Measurements from ENCODE around the gene ADAMTSL1. TPM values are rescaled to one million over a fixed set of nuclear protein-coding genes. Genes with fewer than 3 reads are reported as not detected.

Gene ADAMTSL1
- total RNA-seq, 1 donor from 2014 or later, result not detected

DNA sequence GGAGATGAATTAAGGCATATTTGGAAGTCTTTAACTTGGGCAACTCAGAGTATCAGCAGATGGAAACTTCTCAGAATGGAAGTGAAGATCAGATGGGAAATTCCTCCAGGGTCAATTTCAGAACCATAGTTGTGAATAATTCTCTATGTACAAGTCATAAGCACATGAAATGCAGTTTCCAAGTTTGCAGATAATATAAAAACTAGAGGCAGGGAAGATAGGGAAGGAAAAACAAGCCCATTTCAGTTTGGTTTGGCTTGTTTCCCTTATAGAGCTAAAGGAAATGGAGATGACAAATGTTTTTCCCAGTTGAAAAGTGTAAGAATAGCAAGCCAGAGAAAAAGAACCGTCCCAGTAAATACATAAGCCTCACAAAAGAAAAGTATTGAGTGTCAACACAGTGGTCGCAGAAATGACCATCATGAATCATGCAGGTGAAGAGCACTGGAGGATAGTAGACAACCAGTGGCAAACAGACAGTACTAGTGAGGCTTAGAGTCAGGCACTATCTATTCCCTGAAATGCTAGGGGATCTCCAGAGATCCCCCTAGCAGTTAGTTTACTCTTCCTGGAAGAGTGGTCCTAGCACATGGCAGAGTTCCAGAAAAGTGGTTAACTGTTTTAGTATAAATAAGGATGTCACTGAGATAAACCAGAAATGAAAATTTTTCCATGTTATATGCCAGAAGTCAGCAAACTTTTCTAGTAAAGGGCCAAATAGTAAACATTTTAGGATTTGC is 313.1 kb downstream of the ADAMTSL1 start:
- no peaks in the 10 kb centered on the region for H3K27me3 Mint-ChIP-seq (ENCODE audit: insufficient read depth)
- H3K4me1 Mint-ChIP-seq (ENCODE audit: low read depth), result no peaks in the 10 kb centered on the region
- DNase-seq (ENCODE audit: low spot score), result no peak
- intact Hi-C loops (cut with micrococcal nuclease), result no loop called here
- no peaks in the 10 kb centered on the region for H3K9me3 Mint-ChIP-seq
- no peak overlapping the region for H3K4me3 Mint-ChIP-seq
- no peaks in the 10 kb centered on the region for H3K36me3 Mint-ChIP-seq (ENCODE audit: low read depth)
- H3K27ac Mint-ChIP-seq, result no peak overlapping the region

- H3K9me3 Mint-ChIP-seq, result no peaks in the 10 kb centered on the region
- no peak overlapping the region for H3K4me3 Mint-ChIP-seq
- H3K27me3 Mint-ChIP-seq (ENCODE audit: insufficient read depth), result peaks cover 2% of the 10 kb centered on the region
- no peaks in the 10 kb centered on the region for H3K36me3 Mint-ChIP-seq (ENCODE audit: low read depth)
- no peak overlapping the region for H3K27ac Mint-ChIP-seq
- no peak for DNase-seq (ENCODE audit: low spot score)
- no peaks in the 10 kb centered on the region for H3K4me1 Mint-ChIP-seq (ENCODE audit: low read depth)
- intact Hi-C loops (cut with micrococcal nuclease), result no loop called here
Observed at GRCh38 chr9:18788256-18788655, 314.3 kb downstream of the ADAMTSL1 start.

- H3K4me3 Mint-ChIP-seq, result no peak overlapping the region
- intact Hi-C loops (cut with micrococcal nuclease), result no loop called here
- no peaks in the 10 kb centered on the region for H3K4me1 Mint-ChIP-seq (ENCODE audit: low read depth)
- DNase-seq (ENCODE audit: low spot score), result no peak
- peaks cover 2% of the 10 kb centered on the region for H3K27me3 Mint-ChIP-seq (ENCODE audit: insufficient read depth)
- H3K27ac Mint-ChIP-seq, result no peak overlapping the region
- no peaks in the 10 kb centered on the region for H3K9me3 Mint-ChIP-seq
- no peaks in the 10 kb centered on the region for H3K36me3 Mint-ChIP-seq (ENCODE audit: low read depth)
Observed at GRCh38 chr9:18791074-18791473, 317.1 kb downstream of the ADAMTSL1 start.

DNA sequence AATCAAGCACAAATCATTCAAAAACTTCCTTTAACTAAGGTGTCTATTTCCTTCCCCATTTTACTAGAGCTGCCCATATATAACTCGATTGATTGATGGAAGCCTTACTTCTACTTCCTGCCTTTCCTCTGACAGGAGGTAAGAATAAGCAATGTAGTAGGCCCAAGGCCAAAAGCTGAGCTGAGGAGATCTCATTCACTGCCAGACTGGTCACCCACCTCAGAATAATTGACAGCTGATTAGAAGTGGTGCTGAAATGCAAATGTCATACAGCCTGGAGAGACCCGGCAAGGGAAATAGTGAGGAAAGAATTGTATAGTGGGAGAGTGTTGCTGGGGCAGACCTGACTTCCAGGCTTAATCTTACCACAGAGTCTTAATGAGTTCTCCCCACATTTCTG is 319.2 kb downstream of the ADAMTSL1 start:
- Mint-ChIP-seq H3K9me3 (no peaks in the 10 kb centered on the region), H3K4me3 (no peak overlapping the region), H3K27me3 (ENCODE audit: insufficient read depth) (peaks cover 4% of the 10 kb centered on the region), H3K27ac (no peak overlapping the region), H3K36me3 (ENCODE audit: low read depth) (no peaks in the 10 kb centered on the region), H3K4me1 (ENCODE audit: low read depth) (no peaks in the 10 kb centered on the region)
- intact Hi-C loops (cut with micrococcal nuclease), result no loop called here
- no peak for DNase-seq (ENCODE audit: low spot score)

DNA sequence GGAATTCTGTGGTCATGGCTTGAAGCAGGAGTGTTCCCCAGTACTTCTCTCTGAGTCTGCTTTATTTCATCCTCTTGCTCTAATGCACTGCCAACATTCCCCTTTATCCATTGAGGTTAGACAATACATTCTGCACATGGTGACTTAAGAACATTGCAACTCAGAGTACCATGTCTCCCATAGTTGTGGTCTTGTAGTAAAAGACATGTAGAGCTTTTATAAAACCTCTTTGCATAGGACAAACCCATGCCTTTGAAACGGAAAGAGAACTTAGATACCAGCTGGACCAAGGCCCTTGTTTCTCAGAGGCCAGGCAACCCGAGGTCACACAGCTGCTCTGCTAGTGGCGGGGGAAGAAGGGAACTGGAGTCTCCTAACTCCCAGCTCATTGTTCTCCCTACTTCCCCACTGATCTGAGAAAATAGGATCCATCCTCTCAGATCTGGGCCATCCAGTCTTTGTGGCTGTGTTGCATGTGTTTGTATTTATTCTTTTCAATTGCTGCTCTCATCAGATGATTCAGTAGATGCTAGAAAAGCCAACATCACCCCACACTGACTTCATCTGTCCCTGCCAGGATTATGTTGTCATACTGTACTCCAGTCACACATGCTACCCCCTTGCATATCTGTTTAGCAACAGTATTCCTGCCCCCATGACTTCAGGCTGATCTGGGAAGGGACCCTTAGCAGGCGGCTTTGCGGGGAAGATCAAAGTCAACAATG is 322.2 kb downstream of the ADAMTSL1 start:
- no peaks in the 10 kb centered on the region for H3K4me1 Mint-ChIP-seq (ENCODE audit: low read depth)
- no peaks in the 10 kb centered on the region for H3K36me3 Mint-ChIP-seq (ENCODE audit: low read depth)
- no peak overlapping the region for H3K27ac Mint-ChIP-seq
- H3K4me3 Mint-ChIP-seq, result no peak overlapping the region
- DNase-seq (ENCODE audit: low spot score), result no peak
- intact Hi-C loops (cut with micrococcal nuclease), result no loop called here
- H3K9me3 Mint-ChIP-seq, result no peaks in the 10 kb centered on the region
- peaks cover 5% of the 10 kb centered on the region for H3K27me3 Mint-ChIP-seq (ENCODE audit: insufficient read depth)

GRCh38 chr9:18796696-18797270 is 322.8 kb downstream of the ADAMTSL1 start:
- H3K4me1 Mint-ChIP-seq (ENCODE audit: low read depth), result no peaks in the 10 kb centered on the region
- no peak overlapping the region for H3K27ac Mint-ChIP-seq
- no peaks in the 10 kb centered on the region for H3K36me3 Mint-ChIP-seq (ENCODE audit: low read depth)
- H3K9me3 Mint-ChIP-seq, result no peaks in the 10 kb centered on the region
- H3K27me3 Mint-ChIP-seq (ENCODE audit: insufficient read depth), result peaks cover 5% of the 10 kb centered on the region
- intact Hi-C loops (cut with micrococcal nuclease), result no loop called here
- DNase-seq (ENCODE audit: low spot score), result no peak
- H3K4me3 Mint-ChIP-seq, result no peak overlapping the region

GRCh38 chr9:18798106-18798505 is 324.2 kb downstream of the ADAMTSL1 start:
- H3K36me3 Mint-ChIP-seq (ENCODE audit: low read depth), result no peaks in the 10 kb centered on the region
- no peak overlapping the region for H3K27ac Mint-ChIP-seq
- no peaks in the 10 kb centered on the region for H3K4me1 Mint-ChIP-seq (ENCODE audit: low read depth)
- intact Hi-C loops (cut with micrococcal nuclease), result no loop called here
- H3K9me3 Mint-ChIP-seq, result no peaks in the 10 kb centered on the region
- peaks cover 4% of the 10 kb centered on the region for H3K27me3 Mint-ChIP-seq (ENCODE audit: insufficient read depth)
- no peak for DNase-seq (ENCODE audit: low spot score)
- no peak overlapping the region for H3K4me3 Mint-ChIP-seq

- intact Hi-C loops (cut with micrococcal nuclease), result no loop called here
- H3K27ac Mint-ChIP-seq, result no peak overlapping the region
- no peaks in the 10 kb centered on the region for H3K9me3 Mint-ChIP-seq
- H3K27me3 Mint-ChIP-seq (ENCODE audit: insufficient read depth), result peaks cover 3% of the 10 kb centered on the region
- no peaks in the 10 kb centered on the region for H3K4me1 Mint-ChIP-seq (ENCODE audit: low read depth)
- H3K36me3 Mint-ChIP-seq (ENCODE audit: low read depth), result no peaks in the 10 kb centered on the region
- no peak overlapping the region for H3K4me3 Mint-ChIP-seq
- no peak for DNase-seq (ENCODE audit: low spot score)
Observed at GRCh38 chr9:18798508-18799290, 324.7 kb downstream of the ADAMTSL1 start.

- Mint-ChIP-seq H3K27ac (no peak overlapping the region), H3K4me3 (no peak overlapping the region), H3K9me3 (no peaks in the 10 kb centered on the region), H3K4me1 (ENCODE audit: low read depth) (no peaks in the 10 kb centered on the region), H3K27me3 (ENCODE audit: insufficient read depth) (peaks cover 7% of the 10 kb centered on the region), H3K36me3 (ENCODE audit: low read depth) (no peaks in the 10 kb centered on the region)
- DNase-seq (ENCODE audit: low spot score), result no peak
- intact Hi-C loops (cut with micrococcal nuclease), result no loop called here
Observed at GRCh38 chr9:18799428-18799827, 325.5 kb downstream of the ADAMTSL1 start.

- H3K4me1 Mint-ChIP-seq (ENCODE audit: low read depth), result no peaks in the 10 kb centered on the region
- intact Hi-C loops (cut with micrococcal nuclease), result no loop called here
- H3K9me3 Mint-ChIP-seq, result no peaks in the 10 kb centered on the region
- no peaks in the 10 kb centered on the region for H3K36me3 Mint-ChIP-seq (ENCODE audit: low read depth)
- H3K4me3 Mint-ChIP-seq, result no peak overlapping the region
- DNase-seq (ENCODE audit: low spot score), result no peak
- peaks cover 7% of the 10 kb centered on the region for H3K27me3 Mint-ChIP-seq (ENCODE audit: insufficient read depth)
- H3K27ac Mint-ChIP-seq, result no peak overlapping the region
Observed at GRCh38 chr9:18800579-18800978, 326.6 kb downstream of the ADAMTSL1 start.

DNA sequence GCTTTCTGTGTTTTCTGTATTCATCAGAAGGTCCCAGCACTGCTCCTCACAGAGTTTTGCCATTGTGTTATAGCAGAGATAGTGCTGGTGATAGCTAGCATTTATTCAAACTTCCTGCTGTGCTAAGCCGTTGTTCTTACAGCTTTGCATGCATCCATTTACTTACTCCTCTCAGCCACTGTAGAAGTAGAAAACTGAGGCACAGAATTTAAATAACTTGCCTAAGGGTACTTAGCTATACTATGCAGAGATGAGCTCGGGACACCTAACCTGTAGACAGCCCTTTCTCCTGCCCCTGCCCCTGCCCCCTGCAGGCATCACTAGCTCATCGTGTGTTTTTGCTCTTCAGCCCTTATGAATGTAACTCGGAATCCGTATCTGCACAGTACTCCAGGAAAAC is 331.4 kb downstream of the ADAMTSL1 start:
- no peaks in the 10 kb centered on the region for H3K9me3 Mint-ChIP-seq
- no peak overlapping the region for H3K4me3 Mint-ChIP-seq
- no peak overlapping the region for H3K27ac Mint-ChIP-seq
- H3K36me3 Mint-ChIP-seq (ENCODE audit: low read depth), result no peaks in the 10 kb centered on the region
- H3K27me3 Mint-ChIP-seq (ENCODE audit: insufficient read depth), result peaks cover 6% of the 10 kb centered on the region
- H3K4me1 Mint-ChIP-seq (ENCODE audit: low read depth), result no peaks in the 10 kb centered on the region
- intact Hi-C loops (cut with micrococcal nuclease), result no loop called here
- DNase-seq (ENCODE audit: low spot score), result no peak

- H3K27me3 Mint-ChIP-seq (ENCODE audit: insufficient read depth), result peaks cover 6% of the 10 kb centered on the region
- no peak for DNase-seq (ENCODE audit: low spot score)
- H3K9me3 Mint-ChIP-seq, result no peaks in the 10 kb centered on the region
- intact Hi-C loops (cut with micrococcal nuclease), result no loop called here
- H3K27ac Mint-ChIP-seq, result no peak overlapping the region
- H3K4me1 Mint-ChIP-seq (ENCODE audit: low read depth), result no peaks in the 10 kb centered on the region
- H3K4me3 Mint-ChIP-seq, result no peak overlapping the region
- H3K36me3 Mint-ChIP-seq (ENCODE audit: low read depth), result no peaks in the 10 kb centered on the region
Observed at GRCh38 chr9:18806232-18807080, 332.5 kb downstream of the ADAMTSL1 start.
